ENCODE data around the gene TPD52L1. TPM values are rescaled to one million over a fixed set of nuclear protein-coding genes. Genes with fewer than 3 reads are reported as not detected.

Gene TPD52L1
- total and polyA plus RNA-seq, 2 donors (not counting 1 experiment from before 2014, with no cell fraction given): not detected

DNA sequence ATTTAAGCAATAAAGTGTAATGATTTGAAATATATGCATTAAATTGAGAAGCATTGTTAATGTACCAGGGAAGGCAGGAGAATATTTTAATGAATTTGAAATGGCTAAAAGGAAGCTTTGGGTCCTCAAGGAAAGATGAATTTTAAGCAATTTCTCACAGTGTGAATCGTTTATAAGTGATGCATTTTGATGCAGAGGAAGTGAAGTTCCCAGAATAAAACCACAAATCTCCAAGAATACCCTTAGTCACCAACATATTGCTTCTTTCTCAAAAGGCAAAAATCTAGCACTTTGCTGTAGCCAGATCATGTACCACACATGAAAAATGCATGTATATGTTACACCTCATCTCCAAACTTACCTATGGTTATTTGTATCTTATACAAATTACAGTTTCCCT lies 11.7 kb downstream of the TPD52L1 start:
- no peak overlapping the region for H3K27ac ChIP-seq (ENCODE audit: low read length in 2 of 2)
- no peak overlapping the region for H3K4me2 ChIP-seq (replicated peaks; ENCODE audit: low read depth, low read length, poor library complexity, severe bottlenecking)
- no peaks in the 10 kb centered on the region for H3K4me1 ChIP-seq (ENCODE audit: control insufficient read depth in 2 of 2, insufficient read depth in 2 of 2, low read length in 2 of 2)
- Mint-ChIP-seq H3K9me3 (ENCODE audit: insufficient read depth) (no peaks in the 10 kb centered on the region), H3K27me3 (peaks cover 17% of the 10 kb centered on the region), H3K4me1 (no peaks in the 10 kb centered on the region), H3K4me3 (no peak overlapping the region), H3K27ac (no peak overlapping the region)
- ChIA-PET CTCF (no interaction called here), POLR2A (no interaction called here)
- H3K4me3 ChIP-seq (ENCODE audit: control extremely low read depth in 1 of 5, extremely low read depth in 1 of 5, insufficient read depth in 1 of 5, low read depth in 2 of 5, low read length in 4 of 5): no peak overlapping the region
- ATAC-seq (ENCODE audit: low read depth): no peak
- TF ChIP-seq EZH2 (IDR thresholded peaks at IDR 0.05; ENCODE audit: borderline replicate concordance, insufficient read depth, low read depth, low read length, poor library complexity, severe bottlenecking): no peak
- TF ChIP-seq, protein P1, sequence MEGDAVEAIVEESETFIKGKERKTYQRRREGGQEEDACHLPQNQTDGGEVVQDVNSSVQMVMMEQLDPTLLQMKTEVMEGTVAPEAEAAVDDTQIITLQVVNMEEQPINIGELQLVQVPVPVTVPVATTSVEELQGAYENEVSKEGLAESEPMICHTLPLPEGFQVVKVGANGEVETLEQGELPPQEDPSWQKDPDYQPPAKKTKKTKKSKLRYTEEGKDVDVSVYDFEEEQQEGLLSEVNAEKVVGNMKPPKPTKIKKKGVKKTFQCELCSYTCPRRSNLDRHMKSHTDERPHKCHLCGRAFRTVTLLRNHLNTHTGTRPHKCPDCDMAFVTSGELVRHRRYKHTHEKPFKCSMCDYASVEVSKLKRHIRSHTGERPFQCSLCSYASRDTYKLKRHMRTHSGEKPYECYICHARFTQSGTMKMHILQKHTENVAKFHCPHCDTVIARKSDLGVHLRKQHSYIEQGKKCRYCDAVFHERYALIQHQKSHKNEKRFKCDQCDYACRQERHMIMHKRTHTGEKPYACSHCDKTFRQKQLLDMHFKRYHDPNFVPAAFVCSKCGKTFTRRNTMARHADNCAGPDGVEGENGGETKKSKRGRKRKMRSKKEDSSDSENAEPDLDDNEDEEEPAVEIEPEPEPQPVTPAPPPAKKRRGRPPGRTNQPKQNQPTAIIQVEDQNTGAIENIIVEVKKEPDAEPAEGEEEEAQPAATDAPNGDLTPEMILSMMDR (IDR thresholded peaks at IDR 0.05): no peak
- intact Hi-C loops (cut with micrococcal nuclease): no loop called here
- H2AFZ ChIP-seq (ENCODE audit: insufficient read depth, low read depth, low read length, poor library complexity, severe bottlenecking): no peak overlapping the region
- no peaks in the 10 kb centered on the region for H3K36me3 ChIP-seq (replicated peaks in 1 of 2; ENCODE audit: control extremely low read depth in 1 of 2, control insufficient read depth in 1 of 2, extremely low read depth in 1 of 2, insufficient read depth in 2 of 2, low read length in 1 of 2)
- H3K9ac ChIP-seq (ENCODE audit: low read length): no peak overlapping the region
- WGBS (ENCODE audit: insufficient coverage): no CpG with 5 or more reads among the region's 1 CpG
- no peak for DNase-seq
- no peaks in the 10 kb centered on the region for H3K9me3 ChIP-seq (ENCODE audit: control extremely low read depth in 1 of 3, control insufficient read depth in 2 of 3, insufficient read depth in 1 of 3, low read length in 2 of 3)
- H3K79me2 ChIP-seq (ENCODE audit: control insufficient read depth, insufficient read depth, low read length): no peaks in the 10 kb centered on the region
- H4K20me1 ChIP-seq (ENCODE audit: control insufficient read depth, insufficient read depth, low read length, poor library complexity, severe bottlenecking): no peaks in the 10 kb centered on the region
- H3K27me3 ChIP-seq (replicated peaks in 1 of 4; ENCODE audit: control extremely low read depth in 1 of 4, control insufficient read depth in 3 of 4, insufficient read depth in 4 of 4, low read length in 3 of 4): no peaks in the 10 kb centered on the region

DNA sequence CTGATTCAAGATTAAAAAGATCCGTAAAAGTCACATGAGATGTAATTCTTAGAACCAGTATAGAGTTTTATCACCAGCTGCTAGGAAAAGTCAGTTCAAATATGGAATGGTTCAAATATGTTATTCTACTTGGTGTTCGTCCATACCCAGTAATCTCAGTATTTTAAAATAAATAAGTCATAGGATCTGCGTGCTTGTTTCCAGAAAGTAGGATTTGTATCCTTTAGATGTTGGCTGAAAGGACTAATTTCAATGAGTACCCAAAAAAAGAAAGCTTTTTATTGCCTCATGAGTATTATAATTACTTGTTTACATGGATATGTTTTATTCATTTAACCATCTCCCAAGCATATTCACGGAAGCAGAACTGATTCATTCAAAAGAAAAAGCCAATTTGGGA lies 12.2 kb downstream of the TPD52L1 start:
- H3K4me3 ChIP-seq (ENCODE audit: control extremely low read depth in 1 of 5, extremely low read depth in 1 of 5, insufficient read depth in 1 of 5, low read depth in 2 of 5, low read length in 4 of 5): no peak overlapping the region
- intact Hi-C loops (cut with micrococcal nuclease): no loop called here
- no peaks in the 10 kb centered on the region for H3K4me1 ChIP-seq (ENCODE audit: control insufficient read depth in 2 of 2, insufficient read depth in 2 of 2, low read length in 2 of 2)
- H3K4me2 ChIP-seq (replicated peaks; ENCODE audit: low read depth, low read length, poor library complexity, severe bottlenecking): no peak overlapping the region
- TF ChIP-seq, protein P1 (IDR thresholded peaks at IDR 0.05): no peak
- no peaks in the 10 kb centered on the region for H3K27me3 ChIP-seq (replicated peaks in 1 of 4; ENCODE audit: control extremely low read depth in 1 of 4, control insufficient read depth in 3 of 4, insufficient read depth in 4 of 4, low read length in 3 of 4)
- H3K27me3 Mint-ChIP-seq: peaks cover 15% of the 10 kb centered on the region
- H3K9me3 Mint-ChIP-seq (ENCODE audit: insufficient read depth): no peaks in the 10 kb centered on the region
- no peak overlapping the region for H3K9ac ChIP-seq (ENCODE audit: low read length)
- H3K27ac Mint-ChIP-seq: no peak overlapping the region
- no peak overlapping the region for H2AFZ ChIP-seq (ENCODE audit: insufficient read depth, low read depth, low read length, poor library complexity, severe bottlenecking)
- H3K4me1 Mint-ChIP-seq: no peaks in the 10 kb centered on the region
- no peak overlapping the region for H3K4me3 Mint-ChIP-seq
- ATAC-seq (ENCODE audit: low read depth) (no peak), DNase-seq (no peak)
- H3K27ac ChIP-seq (ENCODE audit: low read length in 2 of 2): no peak overlapping the region
- WGBS (ENCODE audit: insufficient coverage): no CpG with 5 or more reads among the region's 4 CpGs
- no peaks in the 10 kb centered on the region for H3K36me3 ChIP-seq (replicated peaks in 1 of 2; ENCODE audit: control extremely low read depth in 1 of 2, control insufficient read depth in 1 of 2, extremely low read depth in 1 of 2, insufficient read depth in 2 of 2, low read length in 1 of 2)
- POLR2A ChIA-PET: no interaction called here
- H3K79me2 ChIP-seq (ENCODE audit: control insufficient read depth, insufficient read depth, low read length): no peaks in the 10 kb centered on the region
- CTCF ChIA-PET: no interaction called here
- H3K9me3 ChIP-seq (ENCODE audit: control extremely low read depth in 1 of 3, control insufficient read depth in 2 of 3, insufficient read depth in 1 of 3, low read length in 2 of 3): no peaks in the 10 kb centered on the region
- no peaks in the 10 kb centered on the region for H4K20me1 ChIP-seq (ENCODE audit: control insufficient read depth, insufficient read depth, low read length, poor library complexity, severe bottlenecking)
